ENCODE data around the gene DLGAP5. TPM values are rescaled to one million over a fixed set of nuclear protein-coding genes. Genes with fewer than 3 reads are reported as not detected.

Gene DLGAP5
- total and polyA plus RNA-seq, 4 donors, result 0.13 to 1.1 (median 0.63) TPM; not detected in 1

DNA sequence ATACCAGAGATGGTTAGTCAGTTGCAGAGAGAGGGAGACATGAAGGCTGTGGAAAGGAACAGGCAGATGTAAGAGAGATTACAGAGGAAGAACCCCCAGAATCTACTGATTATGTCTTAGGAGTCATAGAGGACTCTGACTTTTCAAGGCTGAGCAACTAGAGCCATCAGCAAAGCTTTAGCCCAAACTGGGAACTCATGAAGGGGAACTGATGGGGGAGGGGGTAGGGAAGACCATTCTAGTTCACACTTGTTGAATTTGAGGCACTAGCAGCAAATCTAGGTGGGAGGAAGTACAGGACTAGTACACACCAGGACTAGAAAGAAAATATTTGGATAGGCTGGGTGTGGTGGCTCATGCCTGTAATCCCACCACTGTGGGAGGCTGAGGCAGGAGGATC lies 52.2 kb downstream of the DLGAP5 start:
- intact Hi-C loops (cut with DNase I), result loop anchor here in 1 of 2 donors (5.0 kb wide), 1 partner anchor 37 kb away; no protein-coding TSS in a partner anchor

GRCh38 chr14:55138091-55138490 lies 53.3 kb downstream of the DLGAP5 start:
- intact Hi-C loops (cut with DNase I), result loop anchor here in 1 of 2 donors (5.0 kb wide), 1 partner anchor 36 kb away; no protein-coding TSS in a partner anchor
- H3K36me3 ChIP-seq (ENCODE audit: control insufficient read depth in 1 of 2, insufficient read depth in 2 of 2, low read length in 1 of 2), result peaks cover 6 to 14% of the 10 kb centered on the region in 2 donors
- no peaks in the 10 kb centered on the region for H3K9me3 ChIP-seq (ENCODE audit: control insufficient read depth, low read length)
- peak overlapping the region in 1 of 2 donors; percentile 48 for H3K27ac ChIP-seq (ENCODE audit: low read depth in 1 of 2, low read length in 2 of 2)
- peaks cover 0 to 6% of the 10 kb centered on the region in 2 donors for H3K4me1 ChIP-seq (ENCODE audit: control insufficient read depth in 1 of 2, insufficient read depth in 2 of 2, low read length in 2 of 2)
- no peaks in the 10 kb centered on the region for H3K27me3 ChIP-seq (ENCODE audit: control insufficient read depth in 1 of 2, insufficient read depth in 2 of 2, low read length in 1 of 2)
- WGBS, 2 donors, result 88 to 89% methylated on average over 7 of the region's 7 CpGs
- no peak for DNase-seq
- ATAC-seq (ENCODE audit: low FRiP score), result peak; percentile 13
- no peak overlapping the region for H3K4me3 ChIP-seq (ENCODE audit: low read length in 2 of 2)

More for the DNA sequence above, 52.2 kb downstream of the DLGAP5 start:
- Histone ChIP-seq H3K27ac (ENCODE audit: low read depth in 1 of 2, low read length in 2 of 2) (peak overlapping the region in 1 of 2 donors; percentile 30), H3K4me3 (ENCODE audit: low read length in 2 of 2) (no peak overlapping the region), H3K27me3 (ENCODE audit: control insufficient read depth in 1 of 2, insufficient read depth in 2 of 2, low read length in 1 of 2) (no peaks in the 10 kb centered on the region), H3K9me3 (ENCODE audit: control insufficient read depth, low read length) (no peaks in the 10 kb centered on the region), H3K4me1 (ENCODE audit: control insufficient read depth in 1 of 2, insufficient read depth in 2 of 2, low read length in 2 of 2) (peaks cover 0 to 6% of the 10 kb centered on the region in 2 donors), H3K36me3 (ENCODE audit: control insufficient read depth in 1 of 2, insufficient read depth in 2 of 2, low read length in 1 of 2) (peaks cover 9 to 14% of the 10 kb centered on the region in 2 donors)
- DNase-seq (no peak), ATAC-seq (ENCODE audit: low FRiP score) (no peak)

DNA sequence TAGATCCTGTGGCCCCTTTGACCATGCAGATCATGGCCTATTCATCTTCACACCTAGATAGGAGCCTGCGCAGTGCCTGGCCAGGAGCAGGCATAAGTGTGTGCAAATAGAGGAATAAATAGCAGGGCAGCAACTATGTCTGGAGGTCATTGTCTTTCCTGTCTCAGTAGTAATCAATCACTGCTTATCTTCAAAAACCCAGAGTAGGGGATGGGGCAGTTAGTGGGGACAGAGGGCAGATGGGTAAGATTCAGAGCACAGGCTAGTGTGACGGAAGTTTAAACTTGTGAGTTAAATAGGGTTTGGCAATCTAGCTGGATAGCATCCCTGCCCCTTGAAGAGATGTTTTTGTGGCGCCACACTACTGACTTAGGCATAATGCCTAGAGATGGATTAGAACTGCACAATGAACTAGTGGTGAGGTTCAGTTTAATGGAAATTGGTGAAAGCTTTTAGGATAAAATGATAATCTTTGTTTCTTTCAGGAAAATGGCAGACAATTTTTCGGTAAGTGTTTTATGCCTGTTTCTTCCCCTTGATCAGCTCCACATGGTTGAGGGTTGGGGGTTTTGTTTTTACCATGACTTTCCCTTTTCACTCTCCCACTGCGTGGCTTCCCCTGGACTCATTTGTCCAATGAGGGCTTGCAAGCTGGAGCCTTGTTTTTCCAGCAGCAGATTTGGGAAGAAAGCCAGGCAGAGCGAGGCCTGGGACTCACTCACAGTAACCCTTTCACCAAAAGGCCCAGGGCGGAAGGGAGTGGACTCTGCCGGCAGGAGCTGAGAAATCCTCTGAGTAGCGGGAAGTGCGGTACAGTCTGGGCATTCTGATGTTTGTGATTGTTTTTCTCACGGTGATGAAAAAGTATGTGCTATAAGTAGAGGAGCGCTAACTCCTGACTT lies 54.2 kb downstream of the DLGAP5 start:
- 9 to 18% methylated on average over 12 of the region's 12 CpGs for WGBS, 2 donors
- H3K27ac ChIP-seq (ENCODE audit: low read depth in 1 of 2, low read length in 2 of 2), result peak overlapping the region; percentile 77 to 80
- intact Hi-C loops (cut with DNase I), result loop anchor here in 1 of 2 donors (5.0 kb wide), 1 partner anchor 35 kb away; no protein-coding TSS in a partner anchor
- peak; percentile 86 for ATAC-seq (ENCODE audit: low FRiP score)
- DNase-seq, result peak; percentile 87 to 88
- peaks cover 0 to 6% of the 10 kb centered on the region in 2 donors for H3K4me1 ChIP-seq (ENCODE audit: control insufficient read depth in 1 of 2, insufficient read depth in 2 of 2, low read length in 2 of 2)
- H3K9me3 ChIP-seq (ENCODE audit: control insufficient read depth, low read length), result no peaks in the 10 kb centered on the region
- H3K4me3 ChIP-seq (ENCODE audit: low read length in 2 of 2), result peak overlapping the region in 1 of 2 donors; percentile 6
- no peaks in the 10 kb centered on the region for H3K27me3 ChIP-seq (ENCODE audit: control insufficient read depth in 1 of 2, insufficient read depth in 2 of 2, low read length in 1 of 2)
- H3K36me3 ChIP-seq (ENCODE audit: control insufficient read depth in 1 of 2, insufficient read depth in 2 of 2, low read length in 1 of 2), result peaks cover 5 to 14% of the 10 kb centered on the region in 2 donors

DNA sequence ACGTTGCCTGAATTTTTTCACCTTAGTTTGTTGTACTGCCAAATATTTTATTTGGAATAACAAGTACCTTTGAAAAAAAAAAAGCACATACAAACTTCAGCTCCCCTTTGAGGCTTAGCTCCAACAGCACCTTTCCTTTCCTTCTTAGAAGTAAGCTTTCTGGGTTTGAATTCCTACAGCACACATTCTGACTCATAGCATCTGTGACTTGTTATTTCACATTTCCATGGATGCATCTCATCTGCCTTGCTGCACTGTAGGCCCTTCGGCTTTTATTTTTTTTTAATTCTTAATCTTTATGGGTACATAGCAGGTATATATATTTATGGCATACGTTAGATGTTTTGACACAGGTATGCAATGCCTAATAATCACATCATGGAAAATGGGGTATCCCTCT lies 55.1 kb downstream of the DLGAP5 start:
- H3K27me3 ChIP-seq (ENCODE audit: control insufficient read depth in 1 of 2, insufficient read depth in 2 of 2, low read length in 1 of 2), result no peaks in the 10 kb centered on the region
- H3K9me3 ChIP-seq (ENCODE audit: control insufficient read depth, low read length), result no peaks in the 10 kb centered on the region
- 43 to 56% methylated on average over 3 of the region's 3 CpGs for WGBS, 2 donors
- no peak overlapping the region for H3K4me3 ChIP-seq (ENCODE audit: low read length in 2 of 2)
- H3K4me1 ChIP-seq (ENCODE audit: control insufficient read depth in 1 of 2, insufficient read depth in 2 of 2, low read length in 2 of 2), result peaks cover 0 to 6% of the 10 kb centered on the region in 2 donors
- peaks cover 5 to 7% of the 10 kb centered on the region in 2 donors for H3K36me3 ChIP-seq (ENCODE audit: control insufficient read depth in 1 of 2, insufficient read depth in 2 of 2, low read length in 1 of 2)
- no peak for DNase-seq
- intact Hi-C loops (cut with DNase I), result loop anchor here in 1 of 2 donors (5.0 kb wide), 1 partner anchor 34 kb away; no protein-coding TSS in a partner anchor
- no peak for ATAC-seq (ENCODE audit: low FRiP score)
- no peak overlapping the region for H3K27ac ChIP-seq (ENCODE audit: low read depth in 1 of 2, low read length in 2 of 2)

GRCh38 chr14:55133416-55133815 lies 58.0 kb downstream of the DLGAP5 start:
- no peak for DNase-seq
- H3K9me3 ChIP-seq (ENCODE audit: control insufficient read depth, low read length), result no peaks in the 10 kb centered on the region
- peaks cover 0 to 2% of the 10 kb centered on the region in 2 donors for H3K36me3 ChIP-seq (ENCODE audit: control insufficient read depth in 1 of 2, insufficient read depth in 2 of 2, low read length in 1 of 2)
- no peak overlapping the region for H3K27ac ChIP-seq (ENCODE audit: low read depth in 1 of 2, low read length in 2 of 2)
- no peak for ATAC-seq (ENCODE audit: low FRiP score)
- H3K4me3 ChIP-seq (ENCODE audit: low read length in 2 of 2), result no peak overlapping the region
- H3K27me3 ChIP-seq (ENCODE audit: control insufficient read depth in 1 of 2, insufficient read depth in 2 of 2, low read length in 1 of 2), result peaks cover 0 to 1% of the 10 kb centered on the region in 2 donors
- WGBS, 2 donors, result 51 to 56% methylated on average over 4 of the region's 4 CpGs
- H3K4me1 ChIP-seq (ENCODE audit: control insufficient read depth in 1 of 2, insufficient read depth in 2 of 2, low read length in 2 of 2), result peaks cover 0 to 6% of the 10 kb centered on the region in 2 donors
- intact Hi-C loops (cut with DNase I), result loop anchor here (5.0 kb wide), 1 partner anchor 41 kb away; no protein-coding TSS in a partner anchor

- H3K36me3 ChIP-seq (ENCODE audit: control insufficient read depth in 1 of 2, insufficient read depth in 2 of 2, low read length in 1 of 2), result no peaks in the 10 kb centered on the region
- DNase-seq, result no peak
- peaks cover 0 to under 1% of the 10 kb centered on the region in 2 donors for H3K4me1 ChIP-seq (ENCODE audit: control insufficient read depth in 1 of 2, insufficient read depth in 2 of 2, low read length in 2 of 2)
- no peak overlapping the region for H3K4me3 ChIP-seq (ENCODE audit: low read length in 2 of 2)
- 91% methylated on average over 7 of the region's 7 CpGs for WGBS, 2 donors
- no peaks in the 10 kb centered on the region for H3K9me3 ChIP-seq (ENCODE audit: control insufficient read depth, low read length)
- peaks cover 0 to 1% of the 10 kb centered on the region in 2 donors for H3K27me3 ChIP-seq (ENCODE audit: control insufficient read depth in 1 of 2, insufficient read depth in 2 of 2, low read length in 1 of 2)
- no peak for ATAC-seq (ENCODE audit: low FRiP score)
- intact Hi-C loops (cut with DNase I), result loop anchor here (5.0 kb wide), 1 partner anchor 39 kb away; no protein-coding TSS in a partner anchor
- H3K27ac ChIP-seq (ENCODE audit: low read depth in 1 of 2, low read length in 2 of 2), result no peak overlapping the region
Observed at GRCh38 chr14:55131370-55132137, 59.8 kb downstream of the DLGAP5 start.

GRCh38 chr14:55130196-55130550 lies 61.2 kb downstream of the DLGAP5 start:
- 16 to 19% methylated on average over 10 of the region's 10 CpGs for WGBS, 2 donors
- peaks cover 0 to 1% of the 10 kb centered on the region in 2 donors for H3K27me3 ChIP-seq (ENCODE audit: control insufficient read depth in 1 of 2, insufficient read depth in 2 of 2, low read length in 1 of 2)
- H3K4me1 ChIP-seq (ENCODE audit: control insufficient read depth in 1 of 2, insufficient read depth in 2 of 2, low read length in 2 of 2), result no peaks in the 10 kb centered on the region
- H3K4me3 ChIP-seq (ENCODE audit: low read length in 2 of 2), result peak overlapping the region; percentile 45 to 87
- no peaks in the 10 kb centered on the region for H3K9me3 ChIP-seq (ENCODE audit: control insufficient read depth, low read length)
- no peaks in the 10 kb centered on the region for H3K36me3 ChIP-seq (ENCODE audit: control insufficient read depth in 1 of 2, insufficient read depth in 2 of 2, low read length in 1 of 2)
- H3K27ac ChIP-seq (ENCODE audit: low read depth in 1 of 2, low read length in 2 of 2), result peak overlapping the region in 1 of 2 donors; percentile 72
- DNase-seq (peak in 1 of 2 donors; percentile 54), ATAC-seq (ENCODE audit: low FRiP score) (no peak)
- intact Hi-C loops (cut with DNase I), result loop anchor here (5.0 kb wide), 1 partner anchor 38 kb away; no protein-coding TSS in a partner anchor
